Inferior parietal cortex (tissue), 1 donor: ENCODE data around the gene GXYLT1.
"Not testable (repeated sequence)": the region's sequence is repeated elsewhere in the genome, so short reads cannot be mapped to it uniquely, and the experiment has no call there.

ENCODE experiments used
- DNase-seq: peaks from one replicate; pipeline ENCODE4 v3.0.0-alpha.2; 2016; ENCODE audit errors: extremely low spot score

Gene GXYLT1

GRCh38 chr12:42144408-42145196, at the start of gene GXYLT1:
Gene GXYLT1, minus strand, starts transcription at chr12:42144874. Its CDS starts 228 bp downstream, at chr12:42144646.
- peak; percentile 90 for DNase-seq

- no peak for DNase-seq
These were observed 48.0 kb upstream of the GXYLT1 start for GRCh38 chr12:42192686-42193085.

- DNase-seq = no peak
These were observed 47.6 kb upstream of the GXYLT1 start for GRCh38 chr12:42192258-42192657.

- no peak for DNase-seq
These were observed 45.7 kb upstream of the GXYLT1 start for GRCh38 chr12:42190376-42190775.

GRCh38 chr12:42188275-42188674, 43.6 kb upstream of the GXYLT1 start:
- not testable (repeated sequence) for DNase-seq

GRCh38 chr12:42187799-42188198, 43.1 kb upstream of the GXYLT1 start:
- DNase-seq = no peak

GRCh38 chr12:42186793-42187192, 42.1 kb upstream of the GXYLT1 start:
- no peak for DNase-seq

- DNase-seq = no peak
These were observed 37.7 kb upstream of the GXYLT1 start for GRCh38 chr12:42182394-42182793.

- DNase-seq = no peak
These were observed 36.4 kb upstream of the GXYLT1 start for GRCh38 chr12:42180990-42181596.

- no peak for DNase-seq
These were observed 33.4 kb upstream of the GXYLT1 start for GRCh38 chr12:42178101-42178500.

GRCh38 chr12:42174978-42175377, 30.3 kb upstream of the GXYLT1 start:
- no peak for DNase-seq

- no peak for DNase-seq
These were observed 29.4 kb upstream of the GXYLT1 start for GRCh38 chr12:42173961-42174521.

GRCh38 chr12:42172441-42173210, 28.0 kb upstream of the GXYLT1 start:
- DNase-seq = no peak

- DNase-seq = no peak
These were observed 23.0 kb upstream of the GXYLT1 start for GRCh38 chr12:42167711-42168110.

- no peak for DNase-seq
These were observed 21.8 kb upstream of the GXYLT1 start for GRCh38 chr12:42166501-42166900.

GRCh38 chr12:42163913-42164312, 19.2 kb upstream of the GXYLT1 start:
- no peak for DNase-seq

- DNase-seq = no peak
These were observed 18.3 kb upstream of the GXYLT1 start for GRCh38 chr12:42162965-42163364.

GRCh38 chr12:42162193-42162592, 17.5 kb upstream of the GXYLT1 start:
- DNase-seq = no peak

- no peak for DNase-seq
These were observed 16.9 kb upstream of the GXYLT1 start for GRCh38 chr12:42161529-42161928.

GRCh38 chr12:42156232-42156631, 11.6 kb upstream of the GXYLT1 start:
- DNase-seq = no peak

- peak; percentile 32 for DNase-seq
These were observed 1.0 kb upstream of the GXYLT1 start for GRCh38 chr12:42145552-42146215.

- DNase-seq = no peak
These were observed 499 bp upstream of the GXYLT1 start for GRCh38 chr12:42145197-42145549.
